Measurements from ENCODE around the gene WNT7B.

DNA sequence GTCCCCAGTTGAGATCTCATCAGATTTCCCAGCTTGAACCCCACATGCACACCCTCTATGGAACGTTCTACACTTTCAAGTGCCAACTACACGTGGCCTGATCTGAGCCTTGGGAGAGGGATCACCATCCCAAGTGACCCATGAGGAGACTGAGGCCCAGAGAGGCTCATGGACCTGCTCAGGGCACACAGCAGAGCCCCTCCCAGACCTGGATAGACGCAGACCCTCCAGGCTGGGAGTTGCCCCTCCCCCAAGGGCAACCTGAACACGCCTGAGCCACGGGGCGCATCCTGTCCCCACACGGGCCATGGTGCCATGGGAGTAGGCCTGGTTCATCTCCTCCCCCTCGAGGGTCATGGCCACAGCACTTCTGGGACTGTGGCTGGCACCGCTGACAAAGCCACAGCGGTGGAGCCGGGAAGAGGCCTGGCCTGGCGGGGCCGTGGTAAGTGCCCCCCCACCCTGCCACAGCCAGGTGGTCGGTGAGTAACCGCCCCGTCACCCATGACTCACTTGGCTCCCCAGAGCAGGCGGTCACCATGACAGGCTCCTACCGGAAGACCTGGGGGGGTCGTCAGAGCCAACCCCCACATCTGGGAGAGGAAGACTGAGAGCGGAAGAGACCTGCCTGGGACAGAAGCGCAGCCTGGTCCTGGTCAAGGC is 8.1 kb downstream of the WNT7B start:
- no peak for TF ChIP-seq CTCF (IDR thresholded peaks at IDR 0.05)
- no peak for TF ChIP-seq ZFX (IDR thresholded peaks at IDR 0.05; ENCODE audit: borderline replicate concordance)
